Muscle of leg (tissue), 11 donors: ENCODE results near the gene PCNX3. TPM values are rescaled to one million over a fixed set of nuclear protein-coding genes. Genes with fewer than 3 reads are reported as not detected.
A peak's percentile ranks its signal among the peaks of the same experiment; 100 is the strongest.

Experiments
- DNase-seq: peaks from one replicate; pipeline ENCODE4 v3.0.0; 2013
- H3K27ac ChIP-seq: one replicate; pipeline ENCODE4 v1.5.1; 2013; ENCODE audit warnings: mild to moderate bottlenecking, low read length, control low read depth
- H3K27me3 ChIP-seq: one replicate; pipeline ENCODE4 v1.6.1; 2013; ENCODE audit warnings: low read length; ENCODE audit not compliant: control insufficient read depth, insufficient read depth
- H3K36me3 ChIP-seq: one replicate; pipeline ENCODE4 v1.6.1; 2013; ENCODE audit warnings: low read length; ENCODE audit not compliant: control insufficient read depth, insufficient read depth
- H3K4me1 ChIP-seq: one replicate; pipeline ENCODE4 v1.6.1; 2013; ENCODE audit warnings: low read length; ENCODE audit not compliant: control insufficient read depth, insufficient read depth
- H3K4me3 ChIP-seq: one replicate; pipeline ENCODE4 v1.5.1; 2013; ENCODE audit warnings: low read length, control low read depth
- H3K9me3 ChIP-seq: replicated peaks from 2 replicates; pipeline ENCODE4 v1.6.1; 2013; ENCODE audit warnings: low read depth, low read length; ENCODE audit not compliant: control insufficient read depth
- WGBS: methylation state at CpG from one replicate; pipeline ENCODE4 v1.1.5; 2013; ENCODE audit warnings: missing lambda C conversion rate; ENCODE audit not compliant: insufficient coverage; 5-methylcytosine and 5-hydroxymethylcytosine counted together
- polyA plus RNA-seq, 8 donors: library from polyadenylated mRNA; unstranded; fragments of 120-200 nt; gene quantifications; one replicate each; pipeline versions ENCODE4 v1.2.1 to v1.2.3, GENCODE V29; 2013; ENCODE audit warnings: inconsistent platforms in 1 of 8, low replicate concordance in 1 of 8; ENCODE audit not compliant: insufficient read length in 8 of 8, insufficient read depth in 1 of 8
- total RNA-seq: library from RNA; stranded (reverse); fragments of 120-200 nt; gene quantifications from one replicate; pipeline ENCODE4 v1.2.4, GENCODE V29; 2013

The PCNX3 gene
- total and polyA plus RNA-seq, 9 donors = 6.6 to 24.7 (median 20.0) TPM

DNA sequence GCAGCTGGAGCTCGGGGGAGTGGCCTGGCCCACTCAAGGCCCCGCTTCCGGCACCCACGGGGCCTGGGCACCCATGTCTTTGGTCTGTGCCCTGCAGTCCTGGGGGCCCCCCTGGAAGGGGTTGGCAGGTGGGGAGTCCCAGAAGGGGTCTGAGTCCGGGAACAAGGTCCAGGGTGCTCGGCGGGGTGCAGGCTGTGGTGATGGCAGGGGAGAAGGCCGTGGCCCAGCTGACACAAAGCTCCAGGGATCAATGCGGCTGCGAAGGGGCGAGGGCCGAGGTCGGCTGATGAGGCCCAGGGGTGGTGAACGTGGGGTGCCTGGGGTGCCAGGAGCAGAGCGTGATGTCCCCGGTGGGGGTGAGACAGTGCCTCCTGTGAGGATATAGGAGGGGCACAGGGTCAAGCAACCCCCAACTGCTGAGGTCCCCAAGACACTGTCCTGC lies 17.3 kb upstream of the PCNX3 start:
- 90% methylated on average over 16 of the region's 16 CpGs for WGBS
- DNase-seq = no peak
- Histone ChIP-seq H3K4me1 (peaks cover 26% of the 10 kb centered on the region), H3K4me3 (no peak overlapping the region), H3K9me3 (no peaks in the 10 kb centered on the region), H3K27ac (no peak overlapping the region), H3K27me3 (no peaks in the 10 kb centered on the region), H3K36me3 (peaks cover 57% of the 10 kb centered on the region)

DNA sequence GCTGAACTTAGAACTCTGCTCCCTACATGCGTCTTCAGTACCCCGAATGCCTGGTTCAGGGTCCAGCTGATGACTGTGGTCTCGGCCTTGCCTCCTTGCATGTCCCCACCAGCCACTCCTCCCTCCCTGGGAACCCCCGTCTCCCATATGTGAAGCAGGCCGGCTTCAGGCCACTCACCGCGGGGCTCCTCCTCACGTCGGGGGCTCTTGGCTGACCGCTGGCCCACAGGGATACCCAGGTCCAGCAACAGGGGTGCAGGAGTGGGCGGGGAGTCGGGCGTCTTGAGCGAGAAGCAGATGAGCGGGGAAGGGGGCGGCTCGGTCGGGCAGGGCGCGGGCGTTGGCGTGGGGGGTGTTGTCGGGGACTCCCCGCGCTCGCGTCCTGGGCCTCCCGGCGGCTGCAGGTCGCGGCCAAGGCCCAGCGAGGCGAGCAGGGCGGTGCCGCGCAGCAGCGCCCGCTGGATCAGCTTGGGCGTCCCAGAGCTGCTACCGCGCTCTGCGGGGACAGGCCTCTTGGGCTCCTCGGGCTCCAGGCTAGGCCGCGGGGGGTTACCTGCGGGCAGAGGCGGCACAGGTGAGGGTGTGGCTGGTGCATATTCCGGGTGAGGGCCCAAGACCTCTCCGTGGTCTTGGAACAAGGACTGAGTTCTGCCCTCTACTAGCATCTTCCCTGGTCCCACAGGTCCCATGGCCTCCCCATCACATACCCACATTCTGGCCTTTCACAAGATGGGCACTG lies 16.2 kb upstream of the PCNX3 start:
- WGBS = 74% methylated on average over 42 of the region's 49 CpGs
- DNase-seq = no peak
- Histone ChIP-seq H3K9me3 (no peaks in the 10 kb centered on the region), H3K4me1 (peaks cover 15% of the 10 kb centered on the region), H3K27ac (no peak overlapping the region), H3K4me3 (no peak overlapping the region), H3K27me3 (no peaks in the 10 kb centered on the region), H3K36me3 (peaks cover 61% of the 10 kb centered on the region)

GRCh38 chr11:65599955-65600246 lies 15.7 kb upstream of the PCNX3 start:
- Histone ChIP-seq H3K9me3 (no peaks in the 10 kb centered on the region), H3K4me1 (peaks cover 16% of the 10 kb centered on the region), H3K27me3 (no peaks in the 10 kb centered on the region), H3K36me3 (peaks cover 66% of the 10 kb centered on the region), H3K4me3 (no peak overlapping the region), H3K27ac (no peak overlapping the region)
- 93% methylated on average over 4 of the region's 6 CpGs for WGBS
- no peak for DNase-seq

- Histone ChIP-seq H3K36me3 (peaks cover 76% of the 10 kb centered on the region), H3K27ac (no peak overlapping the region), H3K9me3 (no peaks in the 10 kb centered on the region), H3K27me3 (no peaks in the 10 kb centered on the region), H3K4me3 (no peak overlapping the region), H3K4me1 (peaks cover 21% of the 10 kb centered on the region)
- DNase-seq = no peak
- 55% methylated on average over 1 of the region's 1 CpG for WGBS
Observed at GRCh38 chr11:65604258-65604657, 11.3 kb upstream of the PCNX3 start.

GRCh38 chr11:65606876-65607613 lies 8.5 kb upstream of the PCNX3 start:
- Histone ChIP-seq H3K9me3 (no peaks in the 10 kb centered on the region), H3K4me1 (peaks cover 48% of the 10 kb centered on the region), H3K4me3 (peak overlapping the region; percentile 27), H3K36me3 (peaks cover 74% of the 10 kb centered on the region), H3K27ac (peak overlapping the region; percentile 85), H3K27me3 (no peaks in the 10 kb centered on the region)
- peak; percentile 98 for DNase-seq
- WGBS = 4% methylated on average over 67 of the region's 67 CpGs

DNA sequence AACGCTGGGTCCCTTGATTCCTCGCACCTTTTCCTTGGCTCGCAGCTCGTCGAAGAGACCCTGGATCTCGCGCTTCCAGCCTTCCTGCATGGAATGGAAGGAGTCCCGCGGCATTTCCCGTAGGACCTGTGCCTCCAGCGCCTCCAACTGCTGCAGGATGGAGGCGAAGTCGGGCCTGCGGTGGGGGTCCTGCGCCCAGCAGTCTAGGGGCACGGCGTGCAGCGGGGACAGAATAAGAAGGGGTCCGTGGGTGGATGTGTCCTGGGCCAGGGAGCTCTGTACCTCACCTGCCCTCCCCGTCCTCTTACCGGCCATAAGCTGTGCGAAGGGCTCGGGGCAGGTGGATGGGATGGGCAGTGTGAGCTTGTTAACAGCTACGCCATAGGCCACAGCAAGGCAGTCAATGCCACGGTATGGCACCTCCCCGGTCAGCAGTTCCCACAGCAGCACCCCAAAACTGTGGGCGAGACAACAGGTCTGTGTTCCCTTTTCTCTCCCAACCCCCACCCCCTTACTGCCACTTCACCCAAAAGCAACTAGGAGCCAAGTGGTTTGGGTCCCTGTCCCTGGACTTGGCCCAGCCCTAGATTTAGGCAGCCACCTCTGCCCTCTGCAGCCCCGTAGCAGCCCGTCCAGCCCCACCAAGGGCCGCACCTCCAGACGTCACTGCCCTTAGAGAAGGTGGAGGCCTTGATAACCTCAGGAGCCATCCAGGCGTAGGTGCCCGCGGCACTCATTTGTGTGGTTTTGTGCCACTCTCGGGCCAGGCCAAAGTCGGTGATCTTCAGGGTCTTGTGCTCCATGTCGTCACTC lies 7.8 kb upstream of the PCNX3 start:
- Histone ChIP-seq H3K4me3 (peak overlapping the region; percentile 27), H3K9me3 (no peaks in the 10 kb centered on the region), H3K27ac (peak overlapping the region; percentile 81), H3K27me3 (no peaks in the 10 kb centered on the region), H3K4me1 (peaks cover 56% of the 10 kb centered on the region), H3K36me3 (peaks cover 74% of the 10 kb centered on the region)
- no peak for DNase-seq
- 57% methylated on average over 33 of the region's 37 CpGs for WGBS

- Histone ChIP-seq H3K9me3 (no peaks in the 10 kb centered on the region), H3K27me3 (no peaks in the 10 kb centered on the region), H3K4me3 (no peak overlapping the region), H3K36me3 (peaks cover 63% of the 10 kb centered on the region), H3K27ac (no peak overlapping the region), H3K4me1 (peaks cover 66% of the 10 kb centered on the region)
- WGBS = 44% methylated on average over 2 of the region's 3 CpGs
- no peak for DNase-seq
Observed at GRCh38 chr11:65609229-65609628, 6.3 kb upstream of the PCNX3 start.

DNA sequence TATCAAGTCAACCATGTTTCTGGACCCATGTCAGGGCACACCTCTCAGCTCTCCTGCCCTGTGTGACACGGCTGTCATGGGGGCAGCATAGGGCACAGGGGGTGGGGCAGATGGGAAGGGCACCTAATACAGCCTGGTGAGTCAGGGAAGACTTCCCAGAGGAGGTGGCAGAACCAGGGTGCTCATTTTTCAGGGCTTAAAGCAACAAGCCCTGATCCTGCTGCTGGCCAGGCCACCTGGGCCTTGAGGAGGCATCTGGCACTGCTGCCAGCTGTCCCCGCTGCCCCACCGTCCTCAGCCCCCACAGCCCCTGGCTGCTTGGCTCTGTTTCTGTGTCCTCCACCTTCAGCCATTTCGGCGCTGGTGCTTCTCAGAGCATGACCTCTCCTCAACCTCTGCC lies 5.9 kb upstream of the PCNX3 start:
- H3K36me3 ChIP-seq = peaks cover 58% of the 10 kb centered on the region
- H3K4me1 ChIP-seq = peaks cover 65% of the 10 kb centered on the region
- no peaks in the 10 kb centered on the region for H3K9me3 ChIP-seq
- no peak for DNase-seq
- no peak overlapping the region for H3K4me3 ChIP-seq
- H3K27ac ChIP-seq = no peak overlapping the region
- 89% methylated on average over 4 of the region's 5 CpGs for WGBS
- H3K27me3 ChIP-seq = no peaks in the 10 kb centered on the region

- Histone ChIP-seq H3K9me3 (no peaks in the 10 kb centered on the region), H3K36me3 (peaks cover 51% of the 10 kb centered on the region), H3K4me3 (peak overlapping the region; percentile 73), H3K4me1 (peaks cover 63% of the 10 kb centered on the region), H3K27me3 (no peaks in the 10 kb centered on the region), H3K27ac (peak overlapping the region; percentile 33)
- WGBS = 56% methylated on average over 3 of the region's 6 CpGs
- no peak for DNase-seq
Observed at GRCh38 chr11:65610404-65610803, 5.2 kb upstream of the PCNX3 start.
